Vagina (tissue), 2 donors: ENCODE results near the gene DNAJC3.

Source experiments
- CTCF ChIP-seq, 3 experiments: fragments of 450-650 bp in 2 of 3; fragments of 200-600 bp in 1 of 3; sonication (generic) in 1 of 3; IDR thresholded peaks; one replicate each; pipeline ENCODE4 v1.5.1; 2017 to 2019; ENCODE audit warnings: antibody characterized with exemption in 3 of 3, mild to moderate bottlenecking in 2 of 3, moderate library complexity in 2 of 3
- POLR2A ChIP-seq, 2 donors: fragments of 450-650 bp; IDR thresholded peaks; one replicate each; pipeline ENCODE4 v1.6.1; 2017; ENCODE audit warnings: antibody characterized with exemption in 2 of 2, mild to moderate bottlenecking in 2 of 2, moderate library complexity in 2 of 2
- POLR2AphosphoS5 ChIP-seq, 2 donors: sonication (generic); formaldehyde crosslinking; IDR thresholded peaks; one replicate each; pipeline ENCODE4 v1.9.0; 2017; ENCODE audit warnings: antibody characterized with exemption in 2 of 2, mild to moderate bottlenecking in 2 of 2, low read depth in 1 of 2; ENCODE audit not compliant: insufficient read depth in 1 of 2

- no peak for TF ChIP-seq CTCF (IDR thresholded peaks at IDR 0.05)
- no peak for TF ChIP-seq POLR2AphosphoS5 (IDR thresholded peaks at IDR 0.05; ENCODE audit: insufficient read depth in 1 of 2, low read depth in 1 of 2)
- no peak for TF ChIP-seq POLR2A (IDR thresholded peaks at IDR 0.05)
Measured at GRCh38 chr13:95724252-95724651, 47.3 kb downstream of the DNAJC3 start.
